Pancreas (tissue), 10 donors: ENCODE data around the gene PAQR4. TPM values are rescaled to one million over a fixed set of nuclear protein-coding genes. Genes with fewer than 3 reads are reported as not detected.
A peak's percentile ranks its signal among the peaks of the same experiment; 100 is the strongest.

Source experiments
- ATAC-seq, 4 donors: fragments of 200-7000 bp; cut with Tn5 transposase; one replicate each; pipeline versions ENCODE4 v1.8.0 to v1.9.1; 2020; ENCODE audit warnings: mild to moderate bottlenecking in 4 of 4, moderate library complexity in 4 of 4
- DNase-seq, 6 donors: peaks; one replicate each; pipeline ENCODE4 v3.0.0-alpha.2; 2020
- FAIRE-seq: peaks from 2 replicates; lab custom pipeline; 2012; peaks lifted over from hg19 to GRCh38; lab: Jason Lieb, UNC
- H3K27ac ChIP-seq, 4 donors: fragments of 200-600 bp; sonication (generic); 1 replicate in 3 of 4; 2 replicates in 1 of 4; pipeline versions ENCODE4 v1.5.0 to v1.8.0; 2020
- H3K27me3 ChIP-seq, 4 donors: fragments of 200-600 bp; one replicate each; pipeline ENCODE4 v1.8.0; 2021
- H3K36me3 ChIP-seq, 3 donors: fragments of 200-600 bp; sonication (generic) in 1 of 3; one replicate each; pipeline versions ENCODE4 v1.5.0 to v1.8.0; 2020 to 2021
- H3K4me1 ChIP-seq, 3 donors: fragments of 200-600 bp; one replicate each; pipeline ENCODE4 v1.8.0; 2021
- H3K4me3 ChIP-seq, 4 donors: fragments of 200-600 bp; sonication (generic) in 2 of 4; one replicate each; pipeline versions ENCODE4 v1.5.0 to v1.8.0; 2020 to 2021
- H3K9me3 ChIP-seq, 4 donors: fragments of 200-600 bp; one replicate each; pipeline ENCODE4 v1.8.0; 2021
- CTCF ChIP-seq, 4 donors: fragments of 200-600 bp; sonication (generic) in 3 of 4; IDR thresholded peaks; one replicate each; pipeline versions ENCODE4 v1.5.0 to v1.8.0; 2021; ENCODE audit warnings: antibody characterized with exemption in 4 of 4
- WGBS, 2 donors: extraction: QIAGEN DNeasy Blood & Tissue Kit; methylation state at CpG; one replicate each; pipeline ENCODE4 v1.1.7; 2013; 5-methylcytosine and 5-hydroxymethylcytosine counted together
- intact Hi-C, 3 donors: fragments of 100-400 bp; cut with DNase I; formaldehyde crosslinking; loops; one replicate each; pipeline versions ENCODE4 v1.11.1 to v1.14.2; 2022
- polyA plus RNA-seq, 2 donors: library from polyadenylated mRNA; stranded (reverse); fragments of 200-250 nt; gene quantifications; one replicate each; pipeline ENCODE4 v1.2.3, GENCODE V29; 2013
- total RNA-seq, 6 donors: library from RNA; stranded (reverse); fragmentation: NEBNext Ultra II Directional in 4 of 6; extraction: Animal tissue kit (Norgen Biotek cat#: 25700) in 4 of 6; gene quantifications; one replicate each; pipeline versions ENCODE4 v1.2.1 to v1.2.4, GENCODE V29; 2021 to 2023
- donor health status: healthy with polysubstance abuse.
- donor health status: DM: no; HTN: no; CAD: no; lungs with moderate emphysema.
- donor health status: DM: no; HTN: no; CAD: no.
- donor health status: control.
- donor health status: control.
- donor health status: Bipolar disorder and iron deficiency.
- donor health status: DM: yes; HTN: yes; CAD: no.
- donor health status: DM: no; HTN: no; CAD: no.
- donor health status: DM: no; HTN: no; CAD: no.
- donor health status: DM: yes; HTN: yes; CAD: no.

The PAQR4 gene
- total and polyA plus RNA-seq, 8 donors = 5.3 to 12.5 (median 6.6) TPM

DNA sequence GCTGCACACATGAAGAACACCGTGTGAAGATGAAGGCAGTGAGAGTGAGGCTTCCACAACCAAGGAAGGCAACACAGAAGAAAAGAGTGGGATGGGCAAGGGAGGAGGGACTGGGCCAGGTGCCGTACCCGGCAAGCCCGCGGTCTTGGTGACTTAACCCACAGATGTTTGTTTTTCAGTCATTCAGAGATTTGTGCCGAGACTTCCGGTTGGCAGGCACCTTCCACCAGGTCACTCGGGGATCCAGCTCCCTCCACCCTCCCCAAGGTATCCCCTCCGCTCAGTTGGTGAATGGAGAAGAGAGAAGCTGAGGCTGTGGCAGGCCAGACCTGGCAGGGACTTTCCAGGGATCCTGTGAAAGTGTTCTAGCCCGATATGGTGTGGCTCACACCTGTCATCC, 9.9 kb upstream of the PAQR4 start:
- Histone ChIP-seq H3K27me3 (peaks cover 0 to 5% (median 0%) of the 10 kb centered on the region in 4 donors), H3K4me3 (no peak overlapping the region), H3K27ac (no peak overlapping the region), H3K9me3 (no peaks in the 10 kb centered on the region), H3K4me1 (peaks cover 1 to 10% (median 4%) of the 10 kb centered on the region in 3 donors), H3K36me3 (no peaks in the 10 kb centered on the region)
- intact Hi-C loops = no loop called here
- WGBS, 2 donors = 22 to 28% methylated on average over 10 of the region's 10 CpGs
- ATAC-seq (peak in 1 of 4 donors; percentile 11), DNase-seq (peak in 1 of 6 donors; percentile 30), FAIRE-seq (no peak)
- no peak for TF ChIP-seq CTCF (IDR thresholded peaks at IDR 0.05)

- peaks cover 8 to 19% (median 10%) of the 10 kb centered on the region in 3 donors for H3K4me1 ChIP-seq
- peak in 2 of 6 donors; percentile 12 to 34 for DNase-seq
- no peak for FAIRE-seq
- no peaks in the 10 kb centered on the region for H3K9me3 ChIP-seq
- no peak overlapping the region for H3K27ac ChIP-seq
- intact Hi-C loops = no loop called here
- H3K27me3 ChIP-seq = peaks cover 0 to 5% (median 0%) of the 10 kb centered on the region in 4 donors
- no peak for ATAC-seq
- H3K36me3 ChIP-seq = no peaks in the 10 kb centered on the region
- WGBS, 2 donors = 60 to 78% methylated on average over 15 to 17 of the region's 17 CpGs
- no peak for TF ChIP-seq CTCF (IDR thresholded peaks at IDR 0.05)
- no peak overlapping the region for H3K4me3 ChIP-seq
Measured at GRCh38 chr16:2960183-2961010, 8.8 kb upstream of the PAQR4 start.

DNA sequence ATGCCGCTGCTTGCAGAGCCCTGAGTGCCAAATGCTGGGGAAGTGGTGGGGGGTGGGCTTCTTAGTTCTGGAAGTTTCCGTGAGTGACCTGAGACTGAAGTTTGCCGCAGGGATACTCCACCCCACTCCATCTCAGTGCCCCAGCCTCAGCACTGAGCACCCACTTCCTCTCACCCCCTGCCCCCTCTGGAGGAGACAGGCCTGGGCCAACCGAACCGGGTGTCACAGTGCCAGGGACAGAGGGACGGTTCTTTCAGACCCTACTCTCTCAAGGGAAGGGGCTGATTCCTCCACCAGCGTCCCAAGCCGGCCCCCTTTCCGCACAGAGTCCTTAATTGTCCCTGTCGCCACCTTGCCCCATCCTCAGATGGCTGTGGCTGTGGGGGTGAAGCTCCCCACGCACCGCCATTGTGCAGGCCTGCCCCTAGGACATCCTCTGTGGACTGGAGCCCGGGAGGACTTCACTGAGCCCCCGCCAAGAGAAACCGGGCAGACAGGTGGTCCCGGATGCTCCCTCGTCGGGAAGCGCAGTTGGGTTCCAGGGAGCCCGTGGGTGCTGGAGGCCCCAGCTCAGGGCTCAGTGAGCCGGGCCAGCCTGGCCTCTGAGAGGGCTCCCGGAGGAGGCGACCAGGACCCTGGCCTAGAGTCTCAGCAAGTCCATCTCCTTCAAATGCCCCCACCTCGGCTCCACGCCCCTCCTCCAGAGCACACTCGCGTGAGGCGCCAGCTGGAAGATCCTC, 6.6 kb upstream of the PAQR4 start:
- 24 to 25% methylated on average over 27 to 28 of the region's 28 CpGs for WGBS, 2 donors
- FAIRE-seq (no peak), ATAC-seq (no peak), DNase-seq (peak in 4 of 6 donors; percentile 17 to 79 (median 38))
- TF ChIP-seq CTCF (IDR thresholded peaks at IDR 0.05) = no peak
- Histone ChIP-seq H3K27me3 (peaks cover 0 to 14% (median 7%) of the 10 kb centered on the region in 4 donors), H3K4me1 (peaks cover 8 to 20% (median 10%) of the 10 kb centered on the region in 3 donors), H3K36me3 (no peaks in the 10 kb centered on the region), H3K9me3 (no peaks in the 10 kb centered on the region), H3K27ac (no peak overlapping the region), H3K4me3 (no peak overlapping the region)
- intact Hi-C loops = no loop called here

DNA sequence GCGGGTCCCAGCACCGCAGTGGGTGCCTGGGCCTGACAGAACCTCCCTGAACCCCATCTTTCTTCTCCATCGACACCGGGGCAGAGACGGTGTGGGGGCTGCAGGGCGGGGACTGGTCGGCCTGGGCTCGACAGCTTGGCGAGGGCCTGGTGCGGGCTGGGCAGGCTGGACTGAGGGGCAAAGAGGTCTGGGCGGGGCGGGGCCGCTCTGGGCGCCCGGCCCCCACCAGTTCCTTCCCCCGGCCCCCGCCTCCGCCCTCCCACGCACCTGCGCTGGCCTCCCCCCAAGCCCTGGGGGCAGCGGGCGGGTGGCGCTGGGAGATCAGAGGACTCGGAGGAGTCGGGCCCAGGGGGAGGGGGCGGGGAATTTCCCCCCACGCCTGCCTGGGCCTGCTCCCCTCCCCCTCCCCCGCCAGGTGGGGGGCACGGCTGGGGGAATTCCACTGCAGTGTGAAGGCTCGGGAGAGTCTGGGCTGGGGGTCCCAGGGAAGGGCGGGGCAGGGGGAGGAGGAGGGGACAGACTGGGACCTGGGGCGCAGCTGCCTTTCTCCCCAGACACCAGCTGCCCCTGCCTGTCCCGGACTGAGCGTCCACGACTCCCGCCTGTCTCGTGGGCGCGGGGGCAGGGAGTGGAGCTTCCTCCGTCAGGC, 6.0 kb upstream of the PAQR4 start:
- H3K27ac ChIP-seq = no peak overlapping the region
- no peak for FAIRE-seq
- H3K36me3 ChIP-seq = no peaks in the 10 kb centered on the region
- H3K27me3 ChIP-seq = peaks cover 0 to 18% (median 10%) of the 10 kb centered on the region in 4 donors
- no peaks in the 10 kb centered on the region for H3K9me3 ChIP-seq
- H3K4me1 ChIP-seq = peaks cover 8 to 20% (median 10%) of the 10 kb centered on the region in 3 donors
- peak overlapping the region in 1 of 4 donors; percentile 43 for H3K4me3 ChIP-seq
- intact Hi-C loops = no loop called here
- peak; percentile 17 to 79 (median 34) for DNase-seq
- ATAC-seq = no peak
- WGBS, 2 donors = 2 to 5% methylated on average over 22 to 35 of the region's 40 CpGs
- TF ChIP-seq CTCF (IDR thresholded peaks at IDR 0.05) = no peak
